Endothelial cell of umbilical vein (primary cell): ENCODE measurements around the gene PCDHGC3. TPM values are rescaled to one million over a fixed set of nuclear protein-coding genes. Genes with fewer than 3 reads are reported as not detected.

Experiments
- Bru-seq: library from RNA; stranded (reverse); fragments of 400-500 nt; gene quantifications from one replicate; lab custom pipeline; 2021; lab: Mats Ljungman, UMichigan
- BruChase-seq, 2 experiments: library from RNA; stranded (reverse); fragments of 400-500 nt; gene quantifications; one replicate each; lab custom pipeline; 2021; lab: Mats Ljungman, UMichigan
- BruUV-seq: library from RNA; stranded (reverse); fragments of 400-500 nt; replicated peaks from 2 replicates; lab custom pipeline; 2021; lab: Mats Ljungman, UMichigan
- CTCF ChIA-PET: fragments of 300-600, 350-600 bp; sonication (Branson Sonifier 250); formaldehyde crosslinking; loops from one replicate; lab custom pipeline; 2021; ENCODE audit warnings: antibody characterized with exemption, inconsistent platforms; lab: Charles Lee
- POLR2A ChIA-PET: fragments of 300-600, 350-600 bp; sonication (Branson Sonifier 250); formaldehyde crosslinking; loops from one replicate; lab custom pipeline; 2021; ENCODE audit warnings: antibody characterized with exemption, inconsistent platforms; lab: Charles Lee
- DNase-seq: peaks from one replicate; pipeline ENCODE4 v3.0.0-alpha.2; 2011; ENCODE audit warnings: low read depth, low spot score
- FAIRE-seq: peaks from 2 replicates; lab custom pipeline; 2011; peaks lifted over from hg19 to GRCh38; lab: Jason Lieb, UNC
- H2AFZ ChIP-seq: 2 replicates; pipeline ENCODE4 v1.6.0; 2012; ENCODE audit warnings: low read depth, low read length, control low read depth, inconsistent platforms
- H3K27ac ChIP-seq: 2 replicates; pipeline ENCODE4 v1.5.1; 2011; ENCODE audit warnings: low read depth, mild to moderate bottlenecking, control low read depth, low read length, moderate library complexity; ENCODE audit not compliant: insufficient read depth
- H3K27me3 ChIP-seq, 2 experiments: 2 replicates each; pipeline versions ENCODE4 v1.6.0 to v1.6.1; 2011; ENCODE audit warnings: low read length in 2 of 2, mixed read lengths in 1 of 2; ENCODE audit not compliant: control insufficient read depth in 2 of 2, insufficient read depth in 2 of 2
- H3K36me3 ChIP-seq, 2 experiments: 2 replicates in 1 of 2; 3 replicates in 1 of 2; pipeline ENCODE4 v1.5.1; 2011; ENCODE audit warnings: low read length in 2 of 2, mild to moderate bottlenecking in 1 of 2, moderate library complexity in 1 of 2; ENCODE audit not compliant: control insufficient read depth in 2 of 2, insufficient read depth in 2 of 2; ENCODE audit errors: extremely low read depth in 1 of 2
- H3K4me1 ChIP-seq: 3 replicates; pipeline ENCODE4 v1.5.1; 2011; ENCODE audit warnings: mild to moderate bottlenecking, low read length; ENCODE audit not compliant: control insufficient read depth, insufficient read depth; ENCODE audit errors: extremely low read depth
- H3K4me2 ChIP-seq: 2 replicates; pipeline ENCODE4 v1.6.1; 2011; ENCODE audit warnings: low read length, control low read depth, mixed read lengths; ENCODE audit not compliant: insufficient read depth
- H3K4me3 ChIP-seq, 3 experiments: fragments of 200-600 bp in 1 of 3; sonication (generic), shearing (Covaris generic) in 1 of 3; replicated peaks in 1 of 3; 2 replicates each; pipeline ENCODE4 v1.5.1; 2011 to 2016; ENCODE audit warnings: control low read depth in 3 of 3, low read length in 3 of 3, mild to moderate bottlenecking in 2 of 3, inconsistent platforms in 1 of 3, low read depth in 1 of 3, moderate library complexity in 1 of 3; ENCODE audit not compliant: insufficient read depth in 1 of 3
- H3K79me2 ChIP-seq: 2 replicates; pipeline ENCODE4 v1.6.0; 2012; ENCODE audit warnings: low read length, inconsistent platforms; ENCODE audit not compliant: control insufficient read depth, insufficient read depth
- H3K9ac ChIP-seq: replicated peaks from 2 replicates; pipeline ENCODE3; 2011; ENCODE audit warnings: low read length, control low read depth; ENCODE audit not compliant: insufficient read depth; ENCODE audit errors: extremely low read depth
- H3K9me1 ChIP-seq: replicated peaks from 3 replicates; pipeline ENCODE4 v1.6.0; 2011; ENCODE audit warnings: mild to moderate bottlenecking, low read length; ENCODE audit not compliant: control insufficient read depth, insufficient read depth; ENCODE audit errors: extremely low read depth
- H3K9me3 ChIP-seq: replicated peaks from 2 replicates; pipeline ENCODE4 v1.5.1; 2012; ENCODE audit warnings: low read length, inconsistent platforms; ENCODE audit not compliant: control insufficient read depth, insufficient read depth
- H4K20me1 ChIP-seq: replicated peaks from 2 replicates; pipeline ENCODE3; 2011; ENCODE audit warnings: mild to moderate bottlenecking, low read length; ENCODE audit not compliant: control insufficient read depth, insufficient read depth; ENCODE audit errors: extremely low read depth
- EZH2 ChIP-seq: IDR thresholded peaks from 2 replicates; pipeline ENCODE4 v1.6.1; 2012; ENCODE audit warnings: borderline replicate concordance, low read depth, mild to moderate bottlenecking, moderate library complexity, low read length, inconsistent platforms; ENCODE audit not compliant: severe bottlenecking
- MAX ChIP-seq: IDR thresholded peaks from 2 replicates; pipeline ENCODE4 v1.6.1; 2011; ENCODE audit not compliant: insufficient read depth, insufficient read length
- POLR2AphosphoS5 ChIP-seq: IDR thresholded peaks from 2 replicates; pipeline ENCODE4 v1.6.1; 2012; ENCODE audit warnings: low read depth, mild to moderate bottlenecking, control low read depth, low read length, moderate library complexity; ENCODE audit not compliant: insufficient read depth
- dilution Hi-C: fragments of 300-500 bp; cut with MboI; formaldehyde crosslinking; loops from one replicate; pipeline ENCODE4 v1.15.0; 2019; ENCODE audit warnings: low sequenced_read_pairs; ENCODE audit not compliant: extremely low pct_ligation_motif_present
- intact Hi-C: fragments of 100-400 bp; cut with micrococcal nuclease; formaldehyde crosslinking; loops from one replicate; pipeline ENCODE4 v1.10.0; 2022
- long read RNA-seq: library from polyadenylated mRNA; stranded (forward); transcript quantifications from one replicate; pipeline ENCODE4 v2.0.0, GENCODE V29; 2021
- polyA minus RNA-seq, 3 experiments: library from RNA; depleted of rRNA, polyadenylated mRNA; stranded (reverse); fragments of >200 nt; gene quantifications; 1 replicate in 1 of 3; 2 replicates in 2 of 3; pipeline ENCODE4 v1.2.3, GENCODE V29; 2011
- polyA plus RNA-seq, 4 experiments: library from polyadenylated mRNA; depleted of rRNA in 3 of 4; stranded (reverse) in 3 of 4; unstranded in 1 of 4; fragments of >200 nt; gene quantifications; 2 replicates each; pipeline versions ENCODE4 v1.2.1 to v1.2.3, GENCODE V29; 2011 to 2012; ENCODE audit warnings: missing spikeins in 1 of 4
- total RNA-seq: library from RNA; stranded (reverse); gene quantifications from 2 replicates; pipeline ENCODE4 v1.2.3, GENCODE V29; 2021
- TF ChIP-seq, protein P1 (sequence below), 2 donors: IDR thresholded peaks; 1 replicate in 1 of 2; 2 replicates in 1 of 2; pipeline ENCODE4 v1.5.1; 2011; ENCODE audit warnings: low read length in 2 of 2, mild to moderate bottlenecking in 2 of 2, moderate library complexity in 2 of 2, control low read depth in 1 of 2, inconsistent platforms in 1 of 2, low read depth in 1 of 2; ENCODE audit not compliant: insufficient read depth in 1 of 2; ENCODE audit errors: extremely low read depth in 1 of 2

PCDHGC3 gene
- total RNA-seq = 25.4 and 36.1 TPM in 2 replicates
- 9.2 and 14.9 TPM in 2 replicates for polyA plus RNA-seq
- polyA plus RNA-seq (2011; cell fraction: cytosol; rRNA removed) = 21.8 and 23.9 TPM in 2 replicates
- polyA plus RNA-seq (2011; cell fraction: nucleus; rRNA removed) = 4.5 and 4.7 TPM in 2 replicates
- 15.4 and 21.2 TPM in 2 replicates for polyA plus RNA-seq (2012)
- 8.1 and 12.1 TPM in 2 replicates for polyA minus RNA-seq
- polyA minus RNA-seq (2011; cell fraction: cytosol; rRNA and poly(A)+ RNA removed) = not detected
- 12.4 and 15.4 TPM in 2 replicates for polyA minus RNA-seq (2011; cell fraction: nucleus; rRNA and poly(A)+ RNA removed)
- percentile 63 among the genes with signal in this experiment for Bru-seq, nascent RNA
- BruChase-seq, experiment 1, labeled RNA remaining after a 6-hour chase = percentile 91 among the genes with signal in this experiment
- percentile 72 among the genes with signal in this experiment for BruChase-seq, experiment 2, labeled RNA remaining after a 2-hour chase
- long read RNA-seq, full-length matches to known transcripts = 19 of 24 reads
- long read RNA-seq, partial matches to known transcripts = 2 of 24 reads
- long read RNA-seq, other reads (novel, unspliced or antisense) = 3 of 24 reads

DNA sequence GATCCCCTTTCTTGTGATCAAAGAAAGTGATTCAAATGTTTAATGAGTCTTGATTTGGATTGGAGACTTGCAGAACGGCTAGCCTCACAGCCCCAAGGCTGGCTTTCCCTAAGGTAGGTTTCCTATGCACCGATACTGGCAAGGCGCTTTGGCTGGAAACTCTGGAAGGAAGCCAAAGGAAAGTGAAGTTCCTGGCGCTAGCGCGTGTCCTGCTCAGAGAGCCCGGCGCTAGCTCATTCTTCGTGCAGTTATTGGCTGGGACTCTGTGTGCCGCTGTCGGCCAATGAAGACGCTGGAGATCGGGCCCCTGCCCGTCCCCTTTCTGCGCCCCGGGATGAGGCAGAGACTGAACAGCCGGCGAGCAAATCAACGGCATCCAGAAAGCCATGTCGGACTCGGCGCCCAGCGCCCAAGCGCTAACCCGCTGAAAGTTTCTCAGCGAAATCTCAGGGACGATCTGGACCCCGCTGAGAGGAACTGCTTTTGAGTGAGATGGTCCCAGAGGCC, at the start of gene PCDHGC3:
Gene PCDHGC3 (plus strand): TSS at position 342 of the 507 bp plus-strand sequence. CDS start 151 bp downstream, at position 493.
- Histone ChIP-seq H2AFZ (peak within 1 kb of the TSS; percentile 77), H3K4me3 (peak within 1 kb of the TSS; percentile 32 to 70 (median 50)), H3K36me3 (no peaks in the 10 kb centered on the region), H4K20me1 (no peaks in the 10 kb centered on the region), H3K27me3 (peaks cover 0 to 5% of the 10 kb centered on the region in 2 experiments), H3K4me1 (peaks cover 7% of the 10 kb centered on the region), H3K4me2 (peak within 1 kb of the TSS; percentile 82), H3K9me3 (no peaks in the 10 kb centered on the region), H3K79me2 (no peaks in the 10 kb centered on the region), H3K9me1 (no peaks in the 10 kb centered on the region), H3K9ac (peak within 1 kb of the TSS; percentile 20), H3K27ac (no peak within 1 kb of the TSS)
- DNase-seq (peak; percentile 96), FAIRE-seq (peak; percentile 94)
- intact Hi-C loops = loop anchor here (1.0 to 2.0 kb wide), 6 partner anchors 10 to 83 kb away; partner anchors contain the start of genes PCDHGA11, PCDHGA12 and PCDHGC4
- TF ChIP-seq, protein P1, sequence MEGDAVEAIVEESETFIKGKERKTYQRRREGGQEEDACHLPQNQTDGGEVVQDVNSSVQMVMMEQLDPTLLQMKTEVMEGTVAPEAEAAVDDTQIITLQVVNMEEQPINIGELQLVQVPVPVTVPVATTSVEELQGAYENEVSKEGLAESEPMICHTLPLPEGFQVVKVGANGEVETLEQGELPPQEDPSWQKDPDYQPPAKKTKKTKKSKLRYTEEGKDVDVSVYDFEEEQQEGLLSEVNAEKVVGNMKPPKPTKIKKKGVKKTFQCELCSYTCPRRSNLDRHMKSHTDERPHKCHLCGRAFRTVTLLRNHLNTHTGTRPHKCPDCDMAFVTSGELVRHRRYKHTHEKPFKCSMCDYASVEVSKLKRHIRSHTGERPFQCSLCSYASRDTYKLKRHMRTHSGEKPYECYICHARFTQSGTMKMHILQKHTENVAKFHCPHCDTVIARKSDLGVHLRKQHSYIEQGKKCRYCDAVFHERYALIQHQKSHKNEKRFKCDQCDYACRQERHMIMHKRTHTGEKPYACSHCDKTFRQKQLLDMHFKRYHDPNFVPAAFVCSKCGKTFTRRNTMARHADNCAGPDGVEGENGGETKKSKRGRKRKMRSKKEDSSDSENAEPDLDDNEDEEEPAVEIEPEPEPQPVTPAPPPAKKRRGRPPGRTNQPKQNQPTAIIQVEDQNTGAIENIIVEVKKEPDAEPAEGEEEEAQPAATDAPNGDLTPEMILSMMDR (IDR thresholded peaks at IDR 0.05; ENCODE audit: extremely low read depth in 1 of 2, insufficient read depth in 1 of 2, low read depth in 1 of 2, low read length in 2 of 2) = peak in 1 of 2 donors; percentile 8
- no peak for TF ChIP-seq POLR2AphosphoS5
- no peak for TF ChIP-seq EZH2
- TF ChIP-seq MAX = peak; percentile 40
- no TSS peak for BruUV-seq
- CTCF ChIA-PET = interaction anchor here (0.6 to 3.4 kb wide), 31 partner anchors 10 to 137 kb away, joined by 3 to 66 read pairs (median 5); partner anchors contain the start of genes PCDHGA10, PCDHGA11, PCDHGA12 and PCDHGA2
- dilution Hi-C loops = no loop called here
- POLR2A ChIA-PET = interaction anchor here (1.0 to 1.5 kb wide), 2 partner anchors 38 to 46 kb away, joined by 3 to 5 read pairs; no protein-coding TSS in a partner anchor
